ENCODE results near the gene SLC5A1.

SLC5A1 gene

DNA sequence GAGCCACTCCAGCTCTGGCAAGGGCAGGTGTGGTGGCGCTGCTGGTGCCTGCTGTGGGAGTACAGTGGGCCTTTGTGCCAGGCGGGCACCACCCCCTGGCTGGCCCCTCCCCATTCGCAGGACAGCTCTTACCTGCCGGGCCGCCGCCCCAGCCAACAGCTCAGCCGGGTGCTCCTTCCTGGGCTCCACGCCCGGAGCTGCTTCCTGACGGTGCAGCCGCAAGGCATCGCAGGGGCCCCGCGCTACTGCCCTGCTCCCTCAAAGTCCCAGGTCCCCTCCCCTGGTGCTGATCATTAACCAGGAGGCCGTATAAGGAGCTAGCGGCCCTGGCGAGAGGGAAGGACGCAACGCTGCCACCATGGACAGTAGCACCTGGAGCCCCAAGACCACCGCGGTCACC lies at the start of gene SLC5A1:
SLC5A1 (plus strand) TSS at position 338 of the 400 bp plus-strand sequence; CDS start at position 359, 21 bp downstream.
- DNase-seq (ENCODE audit: extremely low read depth, low read depth): no peak
- H3K4me3 ChIP-seq (replicated peaks; ENCODE audit: low read depth, low read length): no peak within 1 kb of the TSS
- no peak for TF ChIP-seq CTCF (IDR thresholded peaks at IDR 0.05; ENCODE audit: low read depth, low read length, missing control alignments)

GRCh38 chr22:31995046-31995445 lies 48.0 kb upstream of the SLC5A1 start:
- H3K4me3 ChIP-seq (replicated peaks; ENCODE audit: low read depth, low read length): no peak overlapping the region
- TF ChIP-seq CTCF (IDR thresholded peaks at IDR 0.05; ENCODE audit: low read depth, low read length, missing control alignments): peak; percentile 9
- DNase-seq (ENCODE audit: extremely low read depth, low read depth): no peak

DNA sequence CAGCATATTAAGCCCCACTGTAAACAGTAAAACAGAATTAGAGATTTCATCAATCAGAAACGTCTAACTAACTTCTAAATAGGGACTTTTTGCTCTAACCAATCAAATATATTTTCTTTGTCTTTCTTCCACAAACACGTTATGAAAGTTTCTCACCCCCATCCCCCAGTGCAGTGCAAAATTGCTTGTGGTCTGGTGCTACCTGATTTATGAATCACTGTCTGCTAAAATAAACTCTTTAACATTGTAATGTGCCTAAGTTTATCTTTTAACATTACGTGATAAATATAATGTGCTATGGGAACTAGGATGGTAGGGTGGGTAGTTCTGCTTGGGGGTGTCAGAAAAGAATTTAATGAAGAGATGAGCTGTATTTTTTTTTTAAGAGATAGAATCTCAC lies 47.3 kb upstream of the SLC5A1 start:
- no peak overlapping the region for H3K4me3 ChIP-seq (replicated peaks; ENCODE audit: low read depth, low read length)
- no peak for DNase-seq (ENCODE audit: extremely low read depth, low read depth)
- TF ChIP-seq CTCF (IDR thresholded peaks at IDR 0.05; ENCODE audit: low read depth, low read length, missing control alignments): no peak

DNA sequence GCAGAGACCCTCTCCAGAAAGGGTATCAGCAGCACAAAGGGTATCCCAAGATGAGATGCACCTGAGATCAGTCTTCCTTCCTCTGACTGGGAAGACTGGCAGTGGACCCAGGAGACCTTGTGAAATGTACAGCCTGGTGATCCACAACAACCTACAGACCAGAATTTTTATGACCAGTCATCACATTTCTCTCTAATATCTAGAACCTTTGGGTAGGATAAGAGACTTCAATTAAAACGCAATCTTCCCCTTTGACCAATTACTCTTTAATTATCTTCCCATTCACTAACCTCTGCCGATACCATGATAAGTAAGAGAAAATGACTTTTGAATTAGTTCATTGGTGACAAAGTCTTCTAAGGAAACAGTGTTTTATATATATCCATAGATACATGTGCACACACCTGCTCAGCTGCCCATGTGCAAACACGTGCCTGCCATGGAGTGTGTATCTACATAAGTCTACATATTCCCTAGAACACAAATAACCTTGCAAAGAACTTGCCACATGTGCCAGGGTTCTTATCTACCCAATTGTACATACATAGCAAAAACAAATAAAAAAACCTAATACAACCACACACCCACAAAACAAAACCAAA lies 44.2 kb upstream of the SLC5A1 start:
- H3K4me3 ChIP-seq (replicated peaks; ENCODE audit: low read depth, low read length): no peak overlapping the region
- no peak for TF ChIP-seq CTCF (IDR thresholded peaks at IDR 0.05; ENCODE audit: low read depth, low read length, missing control alignments)
- DNase-seq (ENCODE audit: extremely low read depth, low read depth): no peak

DNA sequence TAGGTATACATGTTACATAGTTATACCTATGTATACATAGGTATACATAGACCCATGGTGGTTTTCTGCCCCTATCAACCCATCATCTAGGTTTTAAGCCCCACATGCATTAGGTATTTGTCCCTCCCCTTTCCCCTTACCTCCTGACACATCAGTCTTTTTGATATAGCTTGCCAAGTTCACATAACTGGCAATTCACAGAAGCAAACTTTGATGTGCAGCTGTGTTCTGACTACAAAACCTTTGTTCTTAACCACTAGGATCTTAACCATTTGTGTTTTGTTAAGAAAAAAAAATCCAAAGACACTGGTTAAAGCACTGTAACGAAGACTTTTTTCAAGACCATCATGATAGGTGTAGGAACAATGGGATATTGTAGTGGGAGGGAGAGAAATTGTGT lies 42.9 kb upstream of the SLC5A1 start:
- no peak for TF ChIP-seq CTCF (IDR thresholded peaks at IDR 0.05; ENCODE audit: low read depth, low read length, missing control alignments)
- no peak for DNase-seq (ENCODE audit: extremely low read depth, low read depth)
- no peak overlapping the region for H3K4me3 ChIP-seq (replicated peaks; ENCODE audit: low read depth, low read length)

GRCh38 chr22:32005453-32005852 lies 37.6 kb upstream of the SLC5A1 start:
- no peak for TF ChIP-seq CTCF (IDR thresholded peaks at IDR 0.05; ENCODE audit: low read depth, low read length, missing control alignments)
- H3K4me3 ChIP-seq (replicated peaks; ENCODE audit: low read depth, low read length): no peak overlapping the region
- no peak for DNase-seq (ENCODE audit: extremely low read depth, low read depth)

DNA sequence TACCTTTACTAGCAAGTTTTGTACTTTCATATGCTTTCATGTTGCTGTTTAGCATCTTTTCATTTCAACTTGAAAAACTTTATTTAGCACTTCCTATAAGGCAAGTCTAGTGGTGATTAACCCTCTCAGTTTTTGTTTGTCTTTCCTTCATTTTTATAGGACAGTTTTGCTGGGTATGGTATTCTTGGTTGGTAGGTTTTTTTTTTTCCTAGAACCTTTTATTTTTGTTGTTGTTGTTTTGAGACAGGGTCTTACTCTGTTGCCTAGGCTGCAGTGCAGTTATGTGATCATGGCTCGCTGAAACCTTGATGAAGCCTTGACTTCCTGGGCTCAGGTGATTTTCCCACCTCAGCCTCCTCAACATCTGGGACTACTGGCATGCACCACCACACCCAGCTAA lies 29.9 kb upstream of the SLC5A1 start:
- no peak for TF ChIP-seq CTCF (IDR thresholded peaks at IDR 0.05; ENCODE audit: low read depth, low read length, missing control alignments)
- DNase-seq (ENCODE audit: extremely low read depth, low read depth): no peak
- no peak overlapping the region for H3K4me3 ChIP-seq (replicated peaks; ENCODE audit: low read depth, low read length)

All from HFF-Myc (cell line).